Epithelial cell of umbilical artery (primary cell): ENCODE results near the gene CD151. TPM values are rescaled to one million over a fixed set of nuclear protein-coding genes. Genes with fewer than 3 reads are reported as not detected.

ENCODE experiments used
- total RNA-seq: library from RNA; depleted of rRNA; stranded (reverse); fragments of >200 nt; gene quantifications from 2 replicates; pipeline ENCODE4 v1.2.3, GENCODE V29; 2014

CD151 gene
- 523 and 570 TPM in 2 replicates for total RNA-seq

DNA sequence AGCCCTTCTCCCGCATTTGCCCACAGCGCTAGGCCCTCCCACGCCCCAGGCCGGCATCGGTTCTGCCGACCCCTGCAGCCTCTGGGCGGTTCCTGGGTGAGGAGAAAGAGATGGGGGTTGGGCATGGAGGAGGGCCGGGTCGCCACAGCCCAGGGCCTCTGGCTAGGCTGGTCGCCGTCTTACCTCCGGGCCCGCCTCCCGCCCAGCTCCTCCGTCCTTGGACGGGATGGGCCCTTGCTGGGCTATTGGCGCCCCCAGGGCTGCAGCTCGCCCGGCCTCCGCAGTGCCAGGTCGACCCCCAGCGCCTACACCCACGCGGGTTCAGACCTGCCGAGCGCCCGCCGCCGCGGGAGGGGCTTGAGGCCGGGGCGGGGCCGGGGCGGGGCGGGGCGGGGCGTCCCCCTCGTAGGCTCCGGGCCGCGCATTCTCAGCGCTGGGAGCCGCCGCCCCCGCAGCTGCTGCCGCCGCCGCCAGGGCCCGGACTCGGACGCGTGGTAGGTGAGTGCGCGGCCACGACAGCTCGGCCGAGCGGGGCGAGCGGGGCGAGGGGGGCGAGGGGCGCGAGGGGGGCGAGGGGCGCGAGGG lies at the start of gene CD151:
TSS of gene CD151 (plus strand) at position 424 of the 585 bp plus-strand sequence. CDS start 3,118 bp downstream, outside the sequence.

DNA sequence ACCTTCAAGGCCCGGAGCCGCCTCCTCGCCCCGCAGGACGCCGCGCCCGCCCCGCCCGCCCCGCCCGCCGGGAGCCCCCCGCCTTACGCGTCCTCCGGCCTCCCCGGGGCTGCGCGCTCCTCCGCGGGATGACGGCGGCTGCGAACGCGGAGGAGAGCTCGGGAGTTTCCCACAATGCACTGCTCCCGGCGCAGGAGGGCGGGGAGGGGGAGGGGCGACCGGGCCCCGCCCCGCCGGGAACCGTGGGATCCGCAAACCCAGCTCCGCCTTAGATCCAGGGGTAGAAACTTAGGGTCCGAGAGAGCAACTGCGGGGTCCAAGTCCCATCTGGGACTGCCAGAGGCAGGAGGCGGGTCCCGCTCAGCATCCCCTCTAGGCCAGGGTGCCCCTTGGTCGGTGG lies 42.8 kb upstream of the CD151 start, which contains the start of gene CEND1:
TSS of gene CEND1 (minus strand) at position 148 of the 400 bp plus-strand sequence. CDS start 1,514 bp downstream, outside the sequence.

DNA sequence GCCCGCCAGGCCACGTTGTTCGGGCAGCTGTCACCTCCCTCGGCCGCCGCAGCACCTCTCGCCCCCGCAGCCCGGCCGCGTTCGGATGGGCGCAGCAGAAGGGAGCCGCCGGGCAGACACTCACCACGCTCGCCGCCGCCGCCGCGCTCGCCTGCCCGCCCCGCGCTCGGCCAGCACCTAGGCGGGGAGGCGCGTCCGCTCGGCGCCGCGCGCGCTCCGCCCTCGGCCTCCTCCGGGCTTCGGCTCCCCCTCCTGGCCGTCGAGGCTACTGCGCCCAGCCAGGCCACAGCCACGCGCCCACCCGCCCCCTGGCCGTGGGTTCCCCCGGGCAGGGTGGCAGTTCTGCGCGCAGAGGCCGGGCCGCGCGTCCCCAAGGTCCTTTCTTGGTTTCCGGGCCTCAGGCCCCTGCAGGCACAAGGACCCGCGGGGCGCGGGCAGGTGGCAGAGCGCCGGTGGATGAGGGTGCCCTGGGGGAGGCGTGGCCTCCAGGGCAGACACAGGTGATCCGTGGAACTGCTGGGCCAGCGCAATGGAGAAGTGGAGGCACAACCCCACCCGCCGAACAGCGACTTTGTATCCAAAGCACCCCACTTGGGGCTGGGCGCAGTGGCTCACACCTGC lies 34.5 kb upstream of the CD151 start, which contains the start of gene SLC25A22:
TSS of gene SLC25A22 (minus strand) at position 189 of the 621 bp plus-strand sequence. CDS start 3,275 bp downstream, outside the sequence.

DNA sequence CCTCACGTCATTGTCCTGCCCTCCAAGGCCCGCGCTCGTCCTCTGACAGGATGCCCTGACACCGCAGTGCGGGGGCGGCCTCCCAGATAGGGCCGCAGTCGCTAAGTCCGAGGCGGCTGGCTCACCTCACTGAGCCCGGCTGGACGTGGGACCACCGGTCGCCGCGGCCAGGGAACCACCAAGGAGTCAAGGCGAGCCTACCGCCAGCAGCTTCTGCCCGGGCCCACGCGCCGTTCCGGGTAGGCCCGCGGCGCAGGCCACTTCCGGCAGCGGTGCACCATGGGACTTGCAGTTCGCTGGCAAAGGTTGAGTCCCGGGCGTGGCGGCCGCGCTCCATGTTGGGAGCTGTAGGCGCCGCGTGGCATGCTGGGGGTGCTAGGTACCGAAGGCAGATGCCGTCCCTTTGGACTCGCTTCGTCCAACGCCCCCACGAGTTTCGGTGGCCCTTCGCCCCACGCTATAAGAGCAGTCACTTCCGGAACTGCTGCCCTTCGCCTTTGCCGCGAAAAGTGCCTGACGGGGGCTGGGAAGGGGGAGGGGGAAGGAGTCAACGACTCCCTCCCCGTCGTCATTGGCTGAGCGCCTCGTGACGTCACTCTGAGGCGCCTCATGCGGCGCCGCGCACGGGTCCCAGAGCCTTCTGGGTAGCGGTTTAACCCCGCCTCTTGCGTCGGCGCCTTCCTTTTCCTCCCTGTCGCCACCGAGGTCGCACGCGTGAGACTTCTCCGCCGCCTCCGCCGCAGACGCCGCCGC lies 23.3 kb upstream of the CD151 start, which contains the start of gene RPLP2:
TSS of gene RPLP2 (plus strand) at position 681 of the 753 bp plus-strand sequence. CDS start 268 bp downstream, outside the sequence.

DNA sequence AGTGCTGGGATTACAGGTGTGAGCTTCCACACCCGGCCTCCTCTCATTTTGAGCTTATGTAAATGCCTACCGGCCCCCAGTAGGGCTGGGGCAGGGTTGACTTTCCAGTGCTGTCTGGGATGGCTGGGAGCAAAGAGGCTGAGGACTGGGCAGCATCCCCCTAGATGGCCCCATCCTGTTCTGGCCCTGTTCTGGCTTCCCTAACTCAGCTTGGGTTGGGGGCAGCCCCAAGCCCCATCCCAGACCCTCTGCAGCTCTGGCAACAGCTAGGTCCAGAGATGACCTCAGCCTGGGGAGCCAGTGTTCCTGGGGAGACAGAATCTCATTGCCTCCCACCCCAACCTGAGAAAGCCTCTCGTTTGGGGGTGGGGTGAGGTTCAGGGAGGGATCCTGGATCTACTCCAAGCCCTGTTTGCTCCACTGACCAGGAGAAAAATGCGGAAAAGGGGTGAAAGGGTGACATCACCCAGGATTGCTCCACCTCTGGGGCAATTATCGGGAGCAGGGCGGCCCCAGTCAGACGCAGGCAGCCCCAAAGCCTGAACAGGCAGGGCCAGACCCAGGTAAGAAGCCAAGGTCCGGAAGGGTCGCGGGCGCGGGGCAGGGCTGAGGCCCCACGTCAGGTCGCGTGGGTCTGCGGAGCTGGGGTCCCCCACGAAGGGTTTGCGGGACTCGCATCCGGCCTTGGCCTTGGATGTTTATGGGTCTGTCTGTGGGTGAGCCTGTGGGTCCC lies 14.2 kb upstream of the CD151 start, which contains the start of gene PNPLA2:
TSS of gene PNPLA2 (plus strand) at position 519 of the 733 bp plus-strand sequence. CDS start 805 bp downstream, outside the sequence.

DNA sequence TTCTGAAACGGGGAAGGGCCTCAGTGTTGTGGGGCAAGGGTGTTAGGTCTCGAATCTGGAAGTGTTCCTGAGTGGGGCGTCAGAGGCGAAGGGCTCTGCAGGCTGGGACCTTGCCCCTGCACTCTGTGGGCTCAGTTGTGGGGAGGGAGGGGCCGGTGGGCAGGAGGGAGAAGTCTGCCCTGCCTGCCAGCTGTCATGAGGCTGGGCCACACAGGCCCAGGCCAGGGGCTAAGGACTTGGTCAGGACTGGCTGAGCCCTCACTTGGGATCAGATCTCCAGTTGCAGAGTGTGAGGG lies 4.9 kb upstream of the CD151 start, which contains the start of gene CRACR2B:
TSS of gene CRACR2B (plus strand) at position 23 of the 296 bp plus-strand sequence. CDS start 689 bp downstream, outside the sequence.

DNA sequence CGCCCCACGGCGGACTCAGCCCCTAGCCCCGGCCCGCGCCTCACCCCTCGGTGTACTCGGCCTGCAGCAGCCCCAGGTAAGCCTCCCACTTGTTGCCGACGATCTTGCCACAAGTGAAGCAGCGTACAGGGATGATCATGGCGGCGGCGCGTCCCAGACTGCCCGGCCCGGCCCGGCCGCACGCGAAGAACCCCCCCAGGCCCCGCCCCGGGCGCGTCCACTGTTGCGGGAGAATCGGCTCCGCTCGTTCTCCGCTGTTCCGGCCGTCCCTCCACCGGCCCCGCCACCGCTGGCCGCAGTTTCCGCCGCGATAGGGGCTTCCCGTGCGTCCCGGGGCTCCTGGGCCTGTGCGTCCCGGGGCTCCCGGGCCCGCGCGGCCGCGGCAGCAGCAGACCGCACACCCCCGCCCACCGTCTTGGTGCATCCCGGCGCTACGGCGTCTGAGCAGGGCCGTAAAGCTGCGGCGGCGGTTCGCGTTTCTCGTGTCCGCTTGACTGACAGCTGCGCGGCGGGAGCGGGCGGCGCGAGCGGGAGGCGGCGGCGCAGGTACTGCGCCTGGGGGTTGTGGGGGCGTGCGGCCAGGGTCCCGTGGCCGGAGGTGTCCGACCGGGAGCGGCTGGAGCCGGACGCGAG lies 9.7 kb downstream of the CD151 start, which contains the start of the genes POLR2L and TSPAN4:
TSS of gene POLR2L (minus strand) at position 160 of the 633 bp plus-strand sequence. CDS start at position 139, 21 bp downstream.
TSS of gene TSPAN4 (plus strand) at position 483 of the 633 bp plus-strand sequence. CDS start 7,453 bp downstream, outside the sequence.

Other genes starting within 250 kb of the CD151 start
- 11.0 and 71.6 TPM in 2 replicates for gene IRF7, start 217.0 kb upstream of the CD151 start, total RNA-seq
- not detected in 2 replicates for gene CDHR5, start 208.0 kb upstream of the CD151 start, total RNA-seq
- not detected in 2 replicates for gene SCT, start 205.8 kb upstream of the CD151 start, total RNA-seq
- gene DRD4, start 195.7 kb upstream of the CD151 start, total RNA-seq = not detected in 2 replicates
- 34.8 and 38.7 TPM in 2 replicates for gene DEAF1, start 137.7 kb upstream of the CD151 start, total RNA-seq
- 7.8 and 11.7 TPM in 2 replicates for gene TMEM80, start 137.1 kb upstream of the CD151 start, total RNA-seq
- 2.3 and 2.9 TPM in 2 replicates for gene EPS8L2, start 126.7 kb upstream of the CD151 start, total RNA-seq
- 200 and 226 TPM in 2 replicates for gene TALDO1, start 85.5 kb upstream of the CD151 start, total RNA-seq
- 16.9 and 23.3 TPM in 2 replicates for gene GATD1, start 55.5 kb upstream of the CD151 start, total RNA-seq
- gene CEND1, start 42.9 kb upstream of the CD151 start, total RNA-seq = 0.32 TPM in 1 of 2 replicates, not detected in the other
- gene SLC25A22, start 34.7 kb upstream of the CD151 start, total RNA-seq = 5.3 and 9.4 TPM in 2 replicates
- gene PIDD1, start 27.7 kb upstream of the CD151 start, total RNA-seq = 6.5 and 6.8 TPM in 2 replicates
- gene RPLP2, start 23.0 kb upstream of the CD151 start, total RNA-seq = 71.0 and 255 TPM in 2 replicates
- gene PNPLA2, start 14.0 kb upstream of the CD151 start, total RNA-seq = 15.2 and 16.2 TPM in 2 replicates
- 6.5 and 9.6 TPM in 2 replicates for gene CRACR2B, start 5.0 kb upstream of the CD151 start, total RNA-seq
- 25.2 and 71.8 TPM in 2 replicates for gene POLR2L, start 9.6 kb downstream of the CD151 start, total RNA-seq
- gene TSPAN4, start 9.9 kb downstream of the CD151 start, total RNA-seq = 76.0 and 116 TPM in 2 replicates
- 34.4 and 42.6 TPM in 2 replicates for gene CHID1, start 77.9 kb downstream of the CD151 start, total RNA-seq
- gene AP2A2, start 92.9 kb downstream of the CD151 start, total RNA-seq = 19.9 and 30.5 TPM in 2 replicates
- not detected in 2 replicates for gene MUC6, start 203.8 kb downstream of the CD151 start, total RNA-seq
- not detected in 2 replicates for gene MUC2, start 241.9 kb downstream of the CD151 start, total RNA-seq